Mesenchymal stem cell (in vitro differentiated cells and primary cell): ENCODE measurements around the gene WDR70.
"Not testable (repeated sequence)": the region's sequence is repeated elsewhere in the genome, so short reads cannot be mapped to it uniquely, and the experiment has no call there.

Experiments used
- DNase-seq: peaks from one replicate; pipeline ENCODE4 v3.0.0-alpha.2; 2013
- H2AFZ ChIP-seq: one replicate; pipeline ENCODE4 v1.6.1; 2013; ENCODE audit warnings: low read depth, mild to moderate bottlenecking, control low read depth, inconsistent platforms, low read length, moderate library complexity
- H2AK5ac ChIP-seq: 2 replicates; pipeline ENCODE4 v1.6.1; 2013; ENCODE audit warnings: low read length, moderate library complexity, mild to moderate bottlenecking, inconsistent platforms; ENCODE audit not compliant: severe bottlenecking
- H2BK120ac ChIP-seq: one replicate; pipeline ENCODE4 v1.6.1; 2013; ENCODE audit warnings: low read depth, mild to moderate bottlenecking, inconsistent platforms, low read length, moderate library complexity
- H2BK12ac ChIP-seq, 2 experiments: one replicate each; pipeline ENCODE4 v1.6.1; 2013; ENCODE audit warnings: inconsistent platforms in 2 of 2, low read length in 2 of 2, mild to moderate bottlenecking in 2 of 2, moderate library complexity in 2 of 2, control low read depth in 1 of 2
- H2BK15ac ChIP-seq: one replicate; pipeline ENCODE4 v1.6.1; 2013; ENCODE audit warnings: mild to moderate bottlenecking, low read depth, inconsistent platforms; ENCODE audit not compliant: poor library complexity, severe bottlenecking
- H2BK5ac ChIP-seq: 2 replicates; pipeline ENCODE4 v1.6.1; 2013; ENCODE audit warnings: low read depth, mild to moderate bottlenecking, low read length, control low read depth, inconsistent platforms; ENCODE audit not compliant: poor library complexity, severe bottlenecking
- H3K14ac ChIP-seq, 2 experiments: one replicate each; pipeline ENCODE4 v1.6.1; 2013; ENCODE audit warnings: inconsistent platforms in 2 of 2, low read length in 2 of 2, control low read depth in 1 of 2, mild to moderate bottlenecking in 1 of 2, moderate library complexity in 1 of 2
- H3K18ac ChIP-seq, 2 experiments: one replicate each; pipeline ENCODE4 v1.6.1; 2013; ENCODE audit warnings: inconsistent platforms in 2 of 2, low read length in 2 of 2, control low read depth in 1 of 2, low read depth in 1 of 2, mild to moderate bottlenecking in 1 of 2
- H3K23ac ChIP-seq, 2 experiments: one replicate each; pipeline ENCODE4 v1.6.1; 2013; ENCODE audit warnings: inconsistent platforms in 2 of 2, low read length in 2 of 2, mild to moderate bottlenecking in 2 of 2, moderate library complexity in 2 of 2, control low read depth in 1 of 2
- H3K27ac ChIP-seq: 2 replicates; pipeline ENCODE4 v1.5.1; 2013; ENCODE audit warnings: mild to moderate bottlenecking, moderate library complexity, low read length, control low read depth, inconsistent platforms; ENCODE audit not compliant: poor library complexity, severe bottlenecking
- H3K27me3 ChIP-seq, 2 experiments: 2 replicates each; pipeline versions ENCODE4 v1.6.1 to v1.7.0; 2013; ENCODE audit warnings: low read length in 2 of 2, mild to moderate bottlenecking in 2 of 2, moderate library complexity in 2 of 2, control low read depth in 1 of 2, inconsistent platforms in 1 of 2; ENCODE audit not compliant: control insufficient read depth in 1 of 2, insufficient read depth in 1 of 2
- H3K36me3 ChIP-seq, 2 experiments: 2 replicates each; pipeline versions ENCODE4 v1.6.1 to v1.7.0; 2013; ENCODE audit warnings: low read length in 2 of 2, control low read depth in 1 of 2, inconsistent platforms in 1 of 2, low read depth in 1 of 2, mild to moderate bottlenecking in 1 of 2; ENCODE audit not compliant: insufficient read depth in 2 of 2, control insufficient read depth in 1 of 2
- H3K4ac ChIP-seq, 2 experiments: one replicate each; pipeline ENCODE4 v1.6.1; 2013; ENCODE audit warnings: inconsistent platforms in 2 of 2, low read length in 2 of 2, mild to moderate bottlenecking in 2 of 2, moderate library complexity in 2 of 2, control low read depth in 1 of 2, low read depth in 1 of 2
- H3K4me1 ChIP-seq: 2 replicates; pipeline ENCODE4 v1.6.1; 2013; ENCODE audit warnings: low read depth, low read length, control low read depth; ENCODE audit not compliant: control insufficient read depth, insufficient read depth
- H3K4me2 ChIP-seq: 2 replicates; pipeline ENCODE4 v1.6.1; 2013; ENCODE audit warnings: low read length, mild to moderate bottlenecking, inconsistent platforms; ENCODE audit not compliant: poor library complexity, severe bottlenecking
- H3K4me3 ChIP-seq, 2 experiments: 2 replicates each; pipeline versions ENCODE4 v1.5.1 to v1.7.0; 2013; ENCODE audit warnings: low read length in 2 of 2, mild to moderate bottlenecking in 2 of 2, control low read depth in 1 of 2, low read depth in 1 of 2; ENCODE audit not compliant: insufficient read depth in 1 of 2
- H3K79me1 ChIP-seq: replicated peaks from 2 replicates; pipeline ENCODE4 v1.6.1; 2013; ENCODE audit warnings: mild to moderate bottlenecking, control low read depth, low read length, inconsistent platforms; ENCODE audit not compliant: poor library complexity, severe bottlenecking
- H3K9ac ChIP-seq: 2 replicates; pipeline ENCODE4 v1.7.0; 2013; ENCODE audit warnings: mild to moderate bottlenecking, low read length, moderate library complexity
- H3K9me3 ChIP-seq: 2 replicates; pipeline ENCODE4 v1.7.0; 2013; ENCODE audit warnings: mild to moderate bottlenecking, low read length; ENCODE audit not compliant: control insufficient read depth
- H4K8ac ChIP-seq: one replicate; pipeline ENCODE4 v1.6.1; 2013; ENCODE audit warnings: inconsistent platforms, mild to moderate bottlenecking, low read length, moderate library complexity
- H4K91ac ChIP-seq: one replicate; pipeline ENCODE4 v1.6.1; 2013; ENCODE audit warnings: mild to moderate bottlenecking, low read length, inconsistent platforms
- WGBS: methylation state at CpG from one replicate; pipeline ENCODE4 v1.1.7; 2013; ENCODE audit warnings: mixed read lengths; 5-methylcytosine and 5-hydroxymethylcytosine counted together

WDR70 gene

DNA sequence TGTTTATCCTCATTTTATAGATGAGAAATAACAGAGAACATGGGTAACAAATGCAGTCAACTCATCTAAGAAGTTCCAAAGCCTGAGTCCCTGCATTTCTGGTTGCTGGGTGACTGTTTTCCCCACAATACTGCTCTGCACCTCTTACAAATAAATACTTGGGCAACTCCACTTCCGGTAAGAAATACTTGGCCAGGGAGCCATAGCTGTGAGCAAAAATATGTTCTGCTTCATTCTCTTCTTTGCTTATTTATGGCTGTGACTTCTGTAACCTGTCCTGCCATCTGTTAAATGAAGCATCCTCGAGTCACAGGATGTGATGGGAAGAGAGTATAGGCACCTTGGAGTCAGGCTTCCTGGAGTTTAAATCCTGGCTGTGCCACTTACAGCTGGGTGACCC is 410.9 kb downstream of the WDR70 start:
- no peak overlapping the region for H3K14ac ChIP-seq
- H3K4me3 ChIP-seq, result no peak overlapping the region
- H3K79me1 ChIP-seq, result no peaks in the 10 kb centered on the region
- H3K27ac ChIP-seq, result no peak overlapping the region
- DNase-seq, result peak; percentile 76
- H3K18ac ChIP-seq, result no peak overlapping the region
- no peak overlapping the region for H2BK12ac ChIP-seq
- peaks cover 5% of the 10 kb centered on the region for H3K4me1 ChIP-seq
- H4K91ac ChIP-seq, result no peak overlapping the region
- no peak overlapping the region for H2AFZ ChIP-seq
- no peak overlapping the region for H2BK120ac ChIP-seq
- H3K36me3 ChIP-seq, result no peaks in the 10 kb centered on the region
- H3K23ac ChIP-seq, result no peak overlapping the region
- H2BK5ac ChIP-seq, result no peak overlapping the region
- peaks cover 12% of the 10 kb centered on the region for H3K9me3 ChIP-seq
- no peaks in the 10 kb centered on the region for H3K27me3 ChIP-seq
- 58% methylated on average over 2 of the region's 2 CpGs for WGBS
- no peak overlapping the region for H3K9ac ChIP-seq
- no peak overlapping the region for H4K8ac ChIP-seq
- H3K4ac ChIP-seq, result no peak overlapping the region
- H3K4me2 ChIP-seq, result no peak overlapping the region
- no peak overlapping the region for H2BK15ac ChIP-seq
- no peak overlapping the region for H2AK5ac ChIP-seq

- peaks cover 5% of the 10 kb centered on the region for H3K4me1 ChIP-seq
- no peaks in the 10 kb centered on the region for H3K27me3 ChIP-seq
- no peak overlapping the region for H3K4me2 ChIP-seq
- H3K4ac ChIP-seq, result no peak overlapping the region
- no peak overlapping the region for H3K4me3 ChIP-seq
- H3K79me1 ChIP-seq, result no peaks in the 10 kb centered on the region
- no peak overlapping the region for H3K9ac ChIP-seq
- H2BK15ac ChIP-seq, result no peak overlapping the region
- H3K23ac ChIP-seq, result no peak overlapping the region
- H3K36me3 ChIP-seq, result no peaks in the 10 kb centered on the region
- no peak for DNase-seq
- H3K9me3 ChIP-seq, result peaks cover 23% of the 10 kb centered on the region
- H2BK120ac ChIP-seq, result no peak overlapping the region
- H2BK12ac ChIP-seq, result no peak overlapping the region
- H4K91ac ChIP-seq, result no peak overlapping the region
- no peak overlapping the region for H3K27ac ChIP-seq
- no peak overlapping the region for H2AK5ac ChIP-seq
- no peak overlapping the region for H2BK5ac ChIP-seq
- H2AFZ ChIP-seq, result no peak overlapping the region
- 53% methylated on average over 2 of the region's 2 CpGs for WGBS
- H4K8ac ChIP-seq, result no peak overlapping the region
- H3K14ac ChIP-seq, result no peak overlapping the region
- no peak overlapping the region for H3K18ac ChIP-seq
Measured at GRCh38 chr5:37791321-37791720, 412.2 kb downstream of the WDR70 start.

GRCh38 chr5:37792975-37793631 is 414.0 kb downstream of the WDR70 start:
- no peak overlapping the region for H3K4me2 ChIP-seq
- no peak overlapping the region for H2BK12ac ChIP-seq
- no peak overlapping the region for H2AK5ac ChIP-seq
- H3K79me1 ChIP-seq, result no peaks in the 10 kb centered on the region
- H3K36me3 ChIP-seq, result no peaks in the 10 kb centered on the region
- peak; percentile 86 for DNase-seq
- H2AFZ ChIP-seq, result no peak overlapping the region
- no peak overlapping the region for H3K4me3 ChIP-seq
- no peak overlapping the region for H4K8ac ChIP-seq
- peaks cover 2% of the 10 kb centered on the region for H3K4me1 ChIP-seq
- H4K91ac ChIP-seq, result no peak overlapping the region
- H3K4ac ChIP-seq, result no peak overlapping the region
- no peaks in the 10 kb centered on the region for H3K27me3 ChIP-seq
- peak overlapping the region; percentile 61 for H3K27ac ChIP-seq
- no peak overlapping the region for H3K9ac ChIP-seq
- no peak overlapping the region for H3K14ac ChIP-seq
- 29% methylated on average over 1 of the region's 2 CpGs for WGBS
- H2BK120ac ChIP-seq, result no peak overlapping the region
- no peak overlapping the region for H3K18ac ChIP-seq
- H3K23ac ChIP-seq, result no peak overlapping the region
- H2BK15ac ChIP-seq, result no peak overlapping the region
- peaks cover 23% of the 10 kb centered on the region for H3K9me3 ChIP-seq
- H2BK5ac ChIP-seq, result no peak overlapping the region

DNA sequence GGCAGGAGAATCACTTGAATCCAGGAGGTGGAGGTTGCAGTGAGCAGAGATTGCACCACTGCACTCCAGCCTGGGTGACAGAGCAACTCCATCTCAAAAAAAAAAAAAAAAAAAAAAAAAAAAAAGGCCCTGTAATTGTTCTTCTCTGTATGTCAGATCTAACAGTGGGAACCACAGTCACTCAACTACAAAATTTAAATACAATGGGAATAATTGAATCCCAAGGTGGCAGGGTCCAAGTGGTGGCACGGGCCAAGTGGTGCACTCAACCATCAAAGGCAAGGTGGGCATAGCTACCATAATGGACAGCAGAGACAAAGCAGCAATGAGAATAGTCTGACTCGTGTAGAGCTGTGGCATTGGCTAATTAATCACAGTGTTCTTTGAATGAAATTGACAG is 416.2 kb downstream of the WDR70 start:
- not testable (repeated sequence) for H3K4me2 ChIP-seq, H2BK120ac ChIP-seq, H2BK15ac ChIP-seq, H4K8ac ChIP-seq, H3K36me3 ChIP-seq, H3K4me1 ChIP-seq, H3K79me1 ChIP-seq, H2BK12ac ChIP-seq, H2AK5ac ChIP-seq, H3K18ac ChIP-seq, H3K27me3 ChIP-seq, H3K9ac ChIP-seq, H3K27ac ChIP-seq, H2AFZ ChIP-seq, H3K4me3 ChIP-seq, H4K91ac ChIP-seq, H3K14ac ChIP-seq, H3K23ac ChIP-seq, H2BK5ac ChIP-seq, DNase-seq, H3K4ac ChIP-seq
- WGBS, result 57% methylated on average over 2 of the region's 2 CpGs
- peaks cover 26% of the 10 kb centered on the region for H3K9me3 ChIP-seq
